NCI-H187 (cell line): Measurements from ENCODE around the gene MYB.
"Not testable (repeated sequence)": the region's sequence is repeated elsewhere in the genome, so short reads cannot be mapped to it uniquely, and the experiment has no call there.

Experiments used
- DNase-seq, 2 experiments: peaks; one replicate each; lab custom pipeline; 2025; lab: John Stamatoyannopoulos, UW

MYB gene

GRCh38 chr6:135164387-135164786, 16.7 kb upstream of the MYB start:
- DNase-seq, result not testable (repeated sequence)

GRCh38 chr6:135165031-135165430, 16.1 kb upstream of the MYB start:
- no peak for DNase-seq

- no peak for DNase-seq
Observed at GRCh38 chr6:135166515-135166914, 14.6 kb upstream of the MYB start.

- no peak for DNase-seq
Observed at GRCh38 chr6:135167617-135168016, 13.5 kb upstream of the MYB start.

GRCh38 chr6:135168766-135169165, 12.3 kb upstream of the MYB start:
- DNase-seq, result no peak

- DNase-seq, result no peak
Observed at GRCh38 chr6:135170238-135170637, 10.9 kb upstream of the MYB start.

GRCh38 chr6:135170849-135171248, 10.3 kb upstream of the MYB start:
- DNase-seq, result no peak

- no peak for DNase-seq
Observed at GRCh38 chr6:135173242-135173988, 7.7 kb upstream of the MYB start.

DNA sequence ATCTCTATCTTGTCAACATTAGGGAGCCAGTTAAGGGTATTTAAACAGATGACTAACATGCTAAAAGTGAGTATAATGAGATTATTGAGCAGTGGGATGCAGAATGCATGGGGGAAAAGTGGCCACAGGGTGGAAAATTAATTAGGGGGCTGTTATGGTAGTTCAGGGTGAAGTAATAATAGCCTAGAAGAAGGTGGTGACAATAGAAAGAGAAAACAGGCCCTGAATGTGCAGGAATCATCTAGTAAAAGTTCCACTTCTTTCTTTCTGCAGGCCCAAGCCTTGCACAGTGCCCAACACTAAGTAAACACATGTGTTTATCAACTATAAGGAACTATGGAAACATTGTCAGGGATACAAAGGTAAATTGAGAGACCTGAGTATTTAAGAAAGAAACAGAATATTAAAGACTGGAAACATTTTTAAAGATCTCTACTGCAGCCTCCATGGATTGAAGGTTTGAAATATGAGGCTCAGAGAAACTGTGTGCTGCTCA, 7.1 kb upstream of the MYB start:
- DNase-seq, result no peak

- DNase-seq, result no peak
Observed at GRCh38 chr6:135176058-135176457, 5.0 kb upstream of the MYB start.

GRCh38 chr6:135176464-135176863, 4.6 kb upstream of the MYB start:
- DNase-seq, result no peak

DNA sequence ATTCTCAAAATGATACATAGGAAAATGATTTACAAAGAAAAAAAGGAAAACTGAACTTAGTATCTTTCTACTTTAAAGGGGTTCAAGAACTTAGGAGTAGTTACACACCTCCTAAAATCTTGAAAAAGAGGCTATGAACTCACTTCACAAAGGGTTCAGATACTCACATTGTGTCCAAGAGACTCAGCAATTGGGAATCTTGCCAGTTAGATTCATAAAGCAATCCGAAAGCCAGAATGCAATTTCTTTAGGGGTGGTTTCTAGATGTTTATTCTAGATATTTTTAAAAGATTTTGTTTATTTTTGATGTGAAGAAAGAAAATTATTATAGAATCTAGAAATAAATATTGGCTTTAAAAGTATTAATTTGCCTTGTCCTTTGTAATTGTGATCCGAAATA, 1.7 kb upstream of the MYB start:
- DNase-seq, result no peak

- no peak for DNase-seq
Observed at GRCh38 chr6:135179920-135180541, 1.1 kb upstream of the MYB start.

DNA sequence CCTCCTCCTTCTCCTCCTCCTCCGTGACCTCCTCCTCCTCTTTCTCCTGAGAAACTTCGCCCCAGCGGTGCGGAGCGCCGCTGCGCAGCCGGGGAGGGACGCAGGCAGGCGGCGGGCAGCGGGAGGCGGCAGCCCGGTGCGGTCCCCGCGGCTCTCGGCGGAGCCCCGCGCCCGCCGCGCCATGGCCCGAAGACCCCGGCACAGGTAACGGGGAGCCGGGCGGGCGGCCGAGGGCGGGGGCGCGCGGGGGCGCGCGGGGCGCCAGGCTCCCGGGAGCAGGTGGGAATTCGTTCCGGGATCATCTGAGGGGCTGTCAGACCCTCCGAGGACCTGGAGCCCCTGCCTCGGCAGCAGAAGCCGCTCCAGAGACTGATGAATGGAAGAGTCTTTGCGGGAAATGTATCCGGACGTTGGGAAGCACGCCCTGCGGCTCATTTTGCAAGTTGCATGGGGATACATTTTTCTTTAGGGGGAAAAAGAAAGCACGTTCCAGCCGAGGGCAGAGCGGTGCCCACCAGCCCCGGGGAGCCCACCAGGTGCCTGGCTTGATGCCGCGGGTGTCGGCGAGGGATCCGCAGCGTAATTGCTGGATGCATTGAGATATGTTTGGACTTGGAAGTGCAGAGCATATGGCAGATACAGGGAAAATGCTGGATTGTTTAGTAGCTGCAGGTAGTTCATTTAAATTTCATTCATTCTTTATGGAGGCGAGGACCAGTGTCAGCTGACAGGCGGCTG, 394 bp downstream of the MYB start:
- DNase-seq, result peak in 1 of 2 experiments; percentile 28

GRCh38 chr6:135182071-135183001, 1.2 kb downstream of the MYB start:
- no peak for DNase-seq

DNA sequence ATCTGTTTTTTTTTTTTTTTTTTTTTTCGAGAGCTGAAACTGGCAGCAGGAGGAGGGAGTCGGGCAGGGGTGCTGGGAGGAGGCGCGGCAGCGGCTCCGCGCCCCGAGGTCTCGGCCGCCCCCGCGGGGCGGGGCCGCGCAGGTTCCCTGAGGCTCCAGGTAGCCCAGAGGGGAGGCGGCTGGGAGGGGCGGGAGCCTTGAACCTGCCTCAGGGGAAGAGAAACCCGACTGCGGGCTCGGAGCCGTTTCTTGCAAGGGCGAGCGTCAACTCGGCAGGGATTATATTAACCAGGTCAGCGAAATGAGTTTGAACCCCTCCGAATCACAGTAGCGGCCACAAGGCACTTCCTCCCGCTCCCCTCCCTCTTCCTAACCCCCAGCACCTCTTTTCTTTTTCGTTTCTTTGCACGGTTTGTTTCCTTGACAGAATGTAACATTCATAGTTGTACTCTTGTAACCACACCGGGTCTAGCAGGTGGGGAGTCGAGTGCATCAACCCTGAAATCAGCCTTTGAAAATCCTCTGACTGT, 2.0 kb downstream of the MYB start:
- peak in 1 of 2 experiments; percentile 64 for DNase-seq

GRCh38 chr6:135183532-135184440, 2.7 kb downstream of the MYB start:
- DNase-seq, result peak in 1 of 2 experiments; percentile 33

- DNase-seq, result no peak
Observed at GRCh38 chr6:135185483-135185882, 4.4 kb downstream of the MYB start.

- no peak for DNase-seq
Observed at GRCh38 chr6:135186255-135186654, 5.1 kb downstream of the MYB start.

DNA sequence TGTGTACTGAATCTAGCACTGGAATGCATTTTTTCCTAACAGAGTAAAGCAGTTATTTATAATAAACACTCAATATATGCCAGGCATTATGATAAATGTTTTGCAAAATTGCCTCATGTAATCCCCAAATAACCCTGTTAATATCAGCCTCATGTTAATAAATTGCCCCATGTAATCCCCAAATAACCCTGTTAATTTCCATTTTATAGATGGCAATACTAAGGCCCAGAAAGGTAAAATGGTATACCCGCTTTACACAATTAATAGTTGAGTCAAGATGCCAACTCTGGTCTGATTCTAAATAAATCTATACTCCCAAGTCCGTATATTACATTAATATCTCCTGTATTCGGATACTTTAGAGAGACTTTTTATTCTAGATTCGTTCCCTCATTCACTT, 6.3 kb downstream of the MYB start:
- no peak for DNase-seq
